Activated CD8-positive, alpha-beta T cell treated with anti-CD3 and anti-CD28 coated beads for 36 hours (primary cell): ENCODE data around the gene NUTM1. TPM values are rescaled to one million over a fixed set of nuclear protein-coding genes. Genes with fewer than 3 reads are reported as not detected.
A peak's percentile ranks its signal among the peaks of the same experiment; 100 is the strongest.
"Not testable (repeated sequence)": the region's sequence is repeated elsewhere in the genome, so short reads cannot be mapped to it uniquely, and the experiment has no call there.

Experiments used
- ATAC-seq: fragments of 200-7000 bp; cut with Tn5 transposase; one replicate; pipeline ENCODE4 v1.10.0; 2021; ENCODE audit warnings: mild to moderate bottlenecking, moderate library complexity
- CTCF ChIA-PET: fragments of 350-600 bp; sonication (Branson Sonifier 250); formaldehyde crosslinking; loops from one replicate; lab custom pipeline; 2021; ENCODE audit warnings: antibody characterized with exemption; lab: Charles Lee
- POLR2A ChIA-PET: fragments of 350-600 bp; sonication (Branson Sonifier 250); formaldehyde crosslinking; loops from one replicate; lab custom pipeline; 2021; ENCODE audit warnings: antibody characterized with exemption; lab: Charles Lee
- DNase-seq: peaks from one replicate; pipeline ENCODE4 v3.0.0-alpha.2; 2020
- H3K27ac Mint-ChIP-seq: one replicate; pipeline ENCODE4 v1.8.0; 2021; ENCODE audit warnings: mild to moderate bottlenecking, mixed read lengths
- H3K27me3 Mint-ChIP-seq: one replicate; pipeline ENCODE4 v1.8.0; 2021; ENCODE audit warnings: mixed read lengths
- H3K36me3 Mint-ChIP-seq: one replicate; pipeline ENCODE4 v1.8.0; 2021; ENCODE audit warnings: low read depth, mixed read lengths
- H3K4me1 Mint-ChIP-seq: one replicate; pipeline ENCODE4 v1.8.0; 2021; ENCODE audit warnings: low read depth, mixed read lengths
- H3K4me3 Mint-ChIP-seq: one replicate; pipeline ENCODE4 v1.8.0; 2021; ENCODE audit warnings: mild to moderate bottlenecking, moderate library complexity, mixed read lengths
- H3K9me3 Mint-ChIP-seq: one replicate; pipeline ENCODE4 v1.8.0; 2021; ENCODE audit warnings: mixed read lengths
- intact Hi-C: fragments of 100-400 bp; cut with micrococcal nuclease; formaldehyde crosslinking; loops from one replicate; pipeline ENCODE4 v1.10.0; 2022
- total RNA-seq, 2 experiments: library from RNA; stranded (reverse); gene quantifications; one replicate each; pipeline ENCODE4 v1.2.3, GENCODE V29; 2021
- TF ChIP-seq, protein P1 (sequence below): fragments of 200-600 bp; IDR thresholded peaks from one replicate; pipeline ENCODE4 v1.8.0; 2022; ENCODE audit warnings: antibody characterized with exemption, mild to moderate bottlenecking

Gene NUTM1
- total RNA-seq, 2 experiments from 2014 or later, result not detected

DNA sequence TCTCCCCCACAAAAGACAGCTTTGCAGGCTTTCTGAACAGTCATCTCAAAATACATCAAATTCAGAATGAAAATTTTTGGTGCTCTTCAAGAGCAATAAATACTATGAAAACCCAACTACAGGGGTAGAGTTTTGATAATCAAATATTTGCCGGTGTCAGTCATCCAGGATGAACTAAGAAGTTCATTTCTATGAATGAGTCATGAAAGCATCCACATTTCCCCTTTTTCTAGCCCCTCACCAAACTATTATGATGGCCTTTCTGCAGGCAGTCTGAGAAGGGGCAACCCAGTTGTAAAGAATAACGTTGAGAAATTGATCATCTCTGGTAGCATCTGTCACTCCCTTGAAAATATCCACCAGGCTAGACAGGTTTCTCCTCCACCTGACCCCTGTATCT, 27.0 kb downstream of the NUTM1 start:
- CTCF ChIA-PET, result no interaction called here
- intact Hi-C loops, result no loop called here
- H3K9me3 Mint-ChIP-seq, result no peaks in the 10 kb centered on the region
- TF ChIP-seq, protein P1, sequence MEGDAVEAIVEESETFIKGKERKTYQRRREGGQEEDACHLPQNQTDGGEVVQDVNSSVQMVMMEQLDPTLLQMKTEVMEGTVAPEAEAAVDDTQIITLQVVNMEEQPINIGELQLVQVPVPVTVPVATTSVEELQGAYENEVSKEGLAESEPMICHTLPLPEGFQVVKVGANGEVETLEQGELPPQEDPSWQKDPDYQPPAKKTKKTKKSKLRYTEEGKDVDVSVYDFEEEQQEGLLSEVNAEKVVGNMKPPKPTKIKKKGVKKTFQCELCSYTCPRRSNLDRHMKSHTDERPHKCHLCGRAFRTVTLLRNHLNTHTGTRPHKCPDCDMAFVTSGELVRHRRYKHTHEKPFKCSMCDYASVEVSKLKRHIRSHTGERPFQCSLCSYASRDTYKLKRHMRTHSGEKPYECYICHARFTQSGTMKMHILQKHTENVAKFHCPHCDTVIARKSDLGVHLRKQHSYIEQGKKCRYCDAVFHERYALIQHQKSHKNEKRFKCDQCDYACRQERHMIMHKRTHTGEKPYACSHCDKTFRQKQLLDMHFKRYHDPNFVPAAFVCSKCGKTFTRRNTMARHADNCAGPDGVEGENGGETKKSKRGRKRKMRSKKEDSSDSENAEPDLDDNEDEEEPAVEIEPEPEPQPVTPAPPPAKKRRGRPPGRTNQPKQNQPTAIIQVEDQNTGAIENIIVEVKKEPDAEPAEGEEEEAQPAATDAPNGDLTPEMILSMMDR, result no peak
- no peaks in the 10 kb centered on the region for H3K36me3 Mint-ChIP-seq
- POLR2A ChIA-PET, result no interaction called here
- H3K27me3 Mint-ChIP-seq, result no peaks in the 10 kb centered on the region
- H3K4me1 Mint-ChIP-seq, result peaks cover 27% of the 10 kb centered on the region
- H3K4me3 Mint-ChIP-seq, result no peak overlapping the region
- H3K27ac Mint-ChIP-seq, result peak overlapping the region; percentile 57
- ATAC-seq (no peak), DNase-seq (no peak)

DNA sequence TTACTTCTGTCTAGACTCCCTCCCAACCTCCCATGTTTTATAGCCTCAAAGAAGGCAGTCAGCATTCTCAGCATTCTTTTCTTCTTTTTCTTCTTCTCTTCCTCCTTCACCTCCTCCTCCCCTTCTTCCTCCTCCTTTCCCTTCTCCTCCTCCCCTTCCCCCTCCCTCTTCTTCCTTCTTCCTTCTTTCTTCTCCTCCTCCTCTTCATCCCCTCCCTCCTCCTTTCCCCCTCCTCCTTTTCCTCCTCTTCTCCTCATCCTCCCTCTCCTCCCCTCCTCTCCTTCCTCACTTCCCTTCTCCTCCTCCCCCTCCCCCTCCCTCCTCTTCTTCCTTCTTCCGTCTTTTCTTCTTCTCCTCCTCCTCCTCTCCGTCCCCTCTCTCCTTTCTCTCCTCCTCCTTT, 27.5 kb downstream of the NUTM1 start:
- no peak overlapping the region for H3K27ac Mint-ChIP-seq
- TF ChIP-seq, protein P1, result no peak
- intact Hi-C loops, result no loop called here
- no peaks in the 10 kb centered on the region for H3K9me3 Mint-ChIP-seq
- CTCF ChIA-PET, result no interaction called here
- H3K36me3 Mint-ChIP-seq, result no peaks in the 10 kb centered on the region
- H3K4me1 Mint-ChIP-seq, result peaks cover 22% of the 10 kb centered on the region
- no peak overlapping the region for H3K4me3 Mint-ChIP-seq
- H3K27me3 Mint-ChIP-seq, result no peaks in the 10 kb centered on the region
- POLR2A ChIA-PET, result no interaction called here
- DNase-seq (no peak), ATAC-seq (no peak)

DNA sequence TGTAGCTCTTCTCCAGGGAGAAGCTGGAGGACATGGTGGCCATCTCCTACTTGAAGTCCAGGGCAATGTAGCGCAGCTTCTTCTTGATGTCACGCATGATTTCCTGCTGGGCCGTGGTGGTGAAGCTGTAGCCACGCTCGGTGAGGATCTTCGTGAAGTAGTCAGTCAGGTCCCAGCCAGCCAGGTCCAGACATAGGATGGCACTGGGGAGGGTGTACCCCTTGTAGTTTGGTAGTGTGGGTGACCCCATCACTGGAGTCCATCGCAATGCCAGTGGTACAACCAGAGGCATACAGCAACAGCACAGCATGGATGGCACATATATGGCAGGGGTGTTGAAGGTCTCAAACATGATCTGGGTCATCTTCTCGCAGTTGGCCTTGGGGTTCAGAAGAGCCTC, 30.8 kb downstream of the NUTM1 start:
- Mint-ChIP-seq H3K27me3 (no peaks in the 10 kb centered on the region), H3K4me3 (no peak overlapping the region), H3K27ac (no peak overlapping the region), H3K4me1 (peaks cover 10% of the 10 kb centered on the region), H3K36me3 (no peaks in the 10 kb centered on the region), H3K9me3 (no peaks in the 10 kb centered on the region)
- intact Hi-C loops, result no loop called here
- ChIA-PET CTCF (interaction anchor here (1.4 kb wide), 1 partner anchor 133 kb away, joined by 4 read pairs; no protein-coding TSS in a partner anchor), POLR2A (no interaction called here)
- DNase-seq (no peak), ATAC-seq (no peak)
- TF ChIP-seq, protein P1, result no peak

DNA sequence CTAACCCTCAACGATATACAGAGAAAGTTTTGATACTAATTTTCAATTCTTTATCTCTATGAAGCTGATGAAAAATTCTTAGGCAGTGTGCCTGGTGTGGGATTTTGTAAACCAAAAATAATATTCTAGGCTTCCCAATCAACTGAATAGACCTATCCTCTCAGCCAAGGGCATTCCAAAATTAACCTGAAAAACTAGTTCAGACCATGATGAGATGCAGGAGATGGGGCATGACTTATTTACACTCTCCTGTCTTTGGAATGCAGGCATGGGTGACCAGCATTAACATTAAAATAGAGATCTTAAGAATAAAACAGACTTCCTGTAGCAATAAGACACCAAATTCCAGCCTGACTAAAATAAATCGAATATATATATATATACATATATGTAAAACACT, 31.7 kb downstream of the NUTM1 start:
- intact Hi-C loops, result no loop called here

DNA sequence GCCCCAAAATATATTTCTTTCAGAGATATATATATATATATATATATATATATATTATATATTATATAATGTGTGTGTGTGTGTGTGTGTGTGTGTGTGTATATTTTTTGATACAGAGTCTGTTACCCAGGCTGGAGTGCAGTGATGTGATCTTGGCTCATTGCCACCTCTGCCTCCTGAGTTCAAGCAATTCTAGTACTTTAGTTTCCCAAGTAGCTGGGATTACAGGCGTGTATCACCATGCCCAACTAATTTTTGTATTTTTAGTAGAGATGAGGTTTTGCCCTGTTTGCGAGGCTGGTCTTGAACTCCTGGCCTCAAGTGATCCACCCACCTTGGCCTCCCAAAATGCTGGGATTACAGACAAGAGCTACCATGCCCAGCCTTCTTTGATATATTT, 32.4 kb downstream of the NUTM1 start:
- H3K27me3 Mint-ChIP-seq, ATAC-seq, intact Hi-C loops, POLR2A ChIA-PET, H3K9me3 Mint-ChIP-seq, DNase-seq, H3K4me3 Mint-ChIP-seq, CTCF ChIA-PET, H3K36me3 Mint-ChIP-seq, H3K27ac Mint-ChIP-seq, H3K4me1 Mint-ChIP-seq: not testable (repeated sequence)

More for the DNA sequence above, 31.7 kb downstream of the NUTM1 start:
- Mint-ChIP-seq H3K27ac (no peak overlapping the region), H3K9me3 (no peaks in the 10 kb centered on the region), H3K36me3 (no peaks in the 10 kb centered on the region), H3K27me3 (no peaks in the 10 kb centered on the region), H3K4me1 (peaks cover 6% of the 10 kb centered on the region), H3K4me3 (no peak overlapping the region)
- POLR2A ChIA-PET, result no interaction called here
- DNase-seq (no peak), ATAC-seq (no peak)
- CTCF ChIA-PET, result interaction anchor here (1.4 kb wide), 1 partner anchor 134 kb away, joined by 4 read pairs; no protein-coding TSS in a partner anchor
- TF ChIP-seq, protein P1, result no peak

DNA sequence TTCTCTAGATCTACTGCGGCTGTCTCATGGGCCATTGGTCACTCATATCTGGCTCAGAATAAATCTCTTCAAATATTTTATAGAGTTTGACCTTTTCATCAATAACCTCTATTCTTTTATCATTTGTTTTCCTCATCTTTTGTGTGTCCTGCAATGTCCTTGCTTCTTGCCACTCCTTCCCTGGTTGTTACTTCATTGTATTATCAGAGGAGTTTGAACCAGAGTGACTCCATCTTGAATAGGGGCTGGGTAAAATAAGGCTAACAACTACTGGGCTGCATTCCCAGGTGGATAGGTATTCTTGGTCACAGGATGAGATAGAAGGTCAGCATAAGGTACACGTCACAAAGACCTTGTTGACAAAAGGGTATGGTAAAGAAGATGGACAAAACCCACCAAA, 33.7 kb downstream of the NUTM1 start:
- POLR2A ChIA-PET, result no interaction called here
- ATAC-seq (no peak), DNase-seq (no peak)
- H3K27me3 Mint-ChIP-seq, result no peaks in the 10 kb centered on the region
- CTCF ChIA-PET, result no interaction called here
- no peaks in the 10 kb centered on the region for H3K4me1 Mint-ChIP-seq
- peaks cover 4% of the 10 kb centered on the region for H3K36me3 Mint-ChIP-seq
- no peak overlapping the region for H3K27ac Mint-ChIP-seq
- no peak overlapping the region for H3K4me3 Mint-ChIP-seq
- intact Hi-C loops, result no loop called here
- no peaks in the 10 kb centered on the region for H3K9me3 Mint-ChIP-seq
- TF ChIP-seq, protein P1, result no peak

DNA sequence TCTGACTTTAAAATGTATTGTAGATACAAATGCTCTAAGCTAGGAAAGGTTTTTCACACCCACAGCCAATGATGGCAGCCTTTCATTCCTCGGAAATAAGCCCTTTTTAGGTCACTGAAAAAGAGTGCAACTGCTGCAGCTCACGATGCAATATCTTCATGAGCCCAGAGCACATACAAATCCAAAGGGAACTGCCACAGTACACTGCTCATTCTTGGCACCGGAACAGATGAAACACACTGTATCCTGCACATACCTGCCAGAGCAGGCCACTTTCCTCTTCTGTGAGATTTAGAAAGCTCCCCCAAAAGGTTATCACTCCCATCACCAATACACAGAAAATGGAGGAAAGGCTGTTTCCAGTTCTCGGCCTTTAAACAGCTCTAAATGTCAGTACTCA, 37.4 kb downstream of the NUTM1 start:
- H3K27me3 Mint-ChIP-seq, ATAC-seq, intact Hi-C loops, H3K36me3 Mint-ChIP-seq, POLR2A ChIA-PET, H3K4me3 Mint-ChIP-seq, H3K9me3 Mint-ChIP-seq, CTCF ChIA-PET, H3K4me1 Mint-ChIP-seq, H3K27ac Mint-ChIP-seq, DNase-seq: not testable (repeated sequence)

DNA sequence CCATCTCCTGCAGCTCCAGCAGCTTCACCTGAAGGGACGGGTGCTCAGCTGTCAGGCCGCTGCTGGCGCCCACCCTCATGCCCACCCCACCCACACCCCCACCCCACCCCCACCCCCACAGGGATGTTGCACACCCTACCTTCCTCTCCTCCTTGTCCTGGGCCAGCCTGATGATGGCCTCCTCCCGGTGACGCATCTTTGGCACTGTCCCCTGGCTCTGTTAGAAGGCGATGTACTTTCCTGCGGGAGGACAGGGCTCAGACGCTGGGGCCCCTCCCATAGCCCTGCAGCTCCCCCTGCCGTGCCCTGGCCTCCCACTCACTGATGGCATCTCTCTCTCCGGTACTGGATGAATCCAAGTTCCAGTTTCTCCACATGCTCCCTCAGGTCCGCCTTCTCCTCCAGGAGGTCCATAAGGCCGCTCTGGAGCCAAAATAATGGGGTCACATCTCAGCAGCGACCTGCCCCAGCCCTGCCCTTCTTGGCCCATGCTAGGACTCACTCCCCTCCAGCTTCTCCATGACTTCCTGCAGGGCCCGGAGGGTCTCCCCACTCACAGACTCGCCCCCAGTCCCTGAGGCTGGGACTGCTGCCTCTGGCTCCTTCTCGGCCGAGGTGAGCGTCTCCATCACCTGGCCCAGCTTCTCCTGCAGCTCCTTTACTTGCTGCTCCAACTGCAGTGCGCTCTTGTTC, 38.9 kb downstream of the NUTM1 start:
- H3K27ac Mint-ChIP-seq, CTCF ChIA-PET, DNase-seq, H3K36me3 Mint-ChIP-seq, intact Hi-C loops, POLR2A ChIA-PET, H3K27me3 Mint-ChIP-seq, H3K4me1 Mint-ChIP-seq, H3K9me3 Mint-ChIP-seq, ATAC-seq, H3K4me3 Mint-ChIP-seq: not testable (repeated sequence)
